ENCODE data around the gene PLAA. TPM values are rescaled to one million over a fixed set of nuclear protein-coding genes. Genes with fewer than 3 reads are reported as not detected.

PLAA gene
- total RNA-seq, result 10 to 100 TPM; 29.9 to 30.6 TPM

GRCh38 chr9:26946753-26947727, at the start of gene PLAA:
Gene PLAA, minus strand, starts transcription at chr9:26947242. Its CDS starts 197 bp downstream, at chr9:26947045.
- CTCF ChIA-PET, result no interaction called here
- Mint-ChIP-seq H3K27me3 (ENCODE audit: low read depth) (no peaks in the 10 kb centered on the region), H3K4me1 (ENCODE audit: low read depth) (peaks cover 42% of the 10 kb centered on the region), H3K27ac (peak within 1 kb of the TSS; percentile 97), H3K4me3 (peak within 1 kb of the TSS; percentile 89), H3K36me3 (ENCODE audit: low read depth) (peaks cover 15% of the 10 kb centered on the region), H3K9me3 (no peaks in the 10 kb centered on the region)
- DNase-seq, result peak; percentile 90
- intact Hi-C loops (cut with micrococcal nuclease), result loop anchor here (1.0 to 2.0 kb wide), 4 partner anchors 9 to 626 kb away; partner anchors contain the start of genes C9orf72, CAAP1 and IFT74

GRCh38 chr9:26995810-26996209, 48.8 kb upstream of the PLAA start:
- Mint-ChIP-seq H3K27ac (no peak overlapping the region), H3K4me3 (no peak overlapping the region), H3K9me3 (no peaks in the 10 kb centered on the region), H3K27me3 (ENCODE audit: low read depth) (no peaks in the 10 kb centered on the region), H3K36me3 (ENCODE audit: low read depth) (peaks cover 2% of the 10 kb centered on the region), H3K4me1 (ENCODE audit: low read depth) (no peaks in the 10 kb centered on the region)
- CTCF ChIA-PET, result no interaction called here
- intact Hi-C loops (cut with micrococcal nuclease), result no loop called here
- DNase-seq, result no peak

- no peaks in the 10 kb centered on the region for H3K9me3 Mint-ChIP-seq
- CTCF ChIA-PET, result interaction anchor here (0.6 kb wide), 1 partner anchor 9 kb away, joined by 4 read pairs; no protein-coding TSS in a partner anchor
- no peak overlapping the region for H3K4me3 Mint-ChIP-seq
- no peak for DNase-seq
- no peak overlapping the region for H3K27ac Mint-ChIP-seq
- peaks cover 15% of the 10 kb centered on the region for H3K36me3 Mint-ChIP-seq (ENCODE audit: low read depth)
- intact Hi-C loops (cut with micrococcal nuclease), result no loop called here
- no peaks in the 10 kb centered on the region for H3K4me1 Mint-ChIP-seq (ENCODE audit: low read depth)
- H3K27me3 Mint-ChIP-seq (ENCODE audit: low read depth), result no peaks in the 10 kb centered on the region
These were observed 36.3 kb upstream of the PLAA start for GRCh38 chr9:26983340-26983739.

GRCh38 chr9:26975728-26976707, 29.0 kb upstream of the PLAA start:
- Mint-ChIP-seq H3K27me3 (ENCODE audit: low read depth) (no peaks in the 10 kb centered on the region), H3K27ac (no peak overlapping the region), H3K9me3 (no peaks in the 10 kb centered on the region), H3K4me3 (no peak overlapping the region), H3K36me3 (ENCODE audit: low read depth) (peaks cover 2% of the 10 kb centered on the region), H3K4me1 (ENCODE audit: low read depth) (no peaks in the 10 kb centered on the region)
- intact Hi-C loops (cut with micrococcal nuclease), result loop anchor here (1.0 kb wide), 2 partner anchors 84 to 232 kb away; partner anchors contain the start of gene CAAP1
- CTCF ChIA-PET, result interaction anchor here (0.6 to 0.7 kb wide), 2 partner anchors 85 to 144 kb away, joined by 3 read pairs; no protein-coding TSS in a partner anchor
- DNase-seq, result peak; percentile 8

- no peaks in the 10 kb centered on the region for H3K27me3 Mint-ChIP-seq (ENCODE audit: low read depth)
- H3K27ac Mint-ChIP-seq, result no peak overlapping the region
- intact Hi-C loops (cut with micrococcal nuclease), result loop anchor here (1.0 kb wide), 2 partner anchors 83 to 231 kb away; partner anchors contain the start of gene CAAP1
- H3K4me3 Mint-ChIP-seq, result no peak overlapping the region
- CTCF ChIA-PET, result interaction anchor here (0.6 to 1.8 kb wide), 2 partner anchors 8 to 81 kb away, joined by 4 to 5 read pairs; no protein-coding TSS in a partner anchor
- peaks cover 10% of the 10 kb centered on the region for H3K36me3 Mint-ChIP-seq (ENCODE audit: low read depth)
- DNase-seq, result no peak
- H3K9me3 Mint-ChIP-seq, result peaks cover under 1% of the 10 kb centered on the region
- H3K4me1 Mint-ChIP-seq (ENCODE audit: low read depth), result no peaks in the 10 kb centered on the region
These were observed 27.9 kb upstream of the PLAA start for GRCh38 chr9:26974927-26975326.

GRCh38 chr9:26973989-26974388, 26.9 kb upstream of the PLAA start:
- Mint-ChIP-seq H3K4me1 (ENCODE audit: low read depth) (no peaks in the 10 kb centered on the region), H3K36me3 (ENCODE audit: low read depth) (peaks cover 12% of the 10 kb centered on the region), H3K9me3 (peaks cover 6% of the 10 kb centered on the region), H3K27me3 (ENCODE audit: low read depth) (no peaks in the 10 kb centered on the region), H3K4me3 (no peak overlapping the region), H3K27ac (no peak overlapping the region)
- intact Hi-C loops (cut with micrococcal nuclease), result no loop called here
- CTCF ChIA-PET, result interaction anchor here (0.6 to 1.8 kb wide), 2 partner anchors 9 to 80 kb away, joined by 4 to 5 read pairs; no protein-coding TSS in a partner anchor
- DNase-seq, result no peak

- peaks cover 6% of the 10 kb centered on the region for H3K9me3 Mint-ChIP-seq
- intact Hi-C loops (cut with micrococcal nuclease), result no loop called here
These were observed 24.7 kb upstream of the PLAA start for GRCh38 chr9:26971721-26972120.

GRCh38 chr9:26956860-26957233, 9.8 kb upstream of the PLAA start:
- peaks cover 28% of the 10 kb centered on the region for H3K4me1 Mint-ChIP-seq (ENCODE audit: low read depth)
- no peaks in the 10 kb centered on the region for H3K36me3 Mint-ChIP-seq (ENCODE audit: low read depth)
- no peaks in the 10 kb centered on the region for H3K27me3 Mint-ChIP-seq (ENCODE audit: low read depth)
- intact Hi-C loops (cut with micrococcal nuclease), result loop anchor here (1.0 kb wide), 3 partner anchors 10 to 616 kb away; partner anchors contain the start of genes C9orf72, CAAP1 and PLAA
- DNase-seq, result no peak
- CTCF ChIA-PET, result no interaction called here
- peak overlapping the region; percentile 90 for H3K4me3 Mint-ChIP-seq
- no peaks in the 10 kb centered on the region for H3K9me3 Mint-ChIP-seq
- H3K27ac Mint-ChIP-seq, result peak overlapping the region; percentile 87

More at GRCh38 chr9:26971721-26972120, 24.7 kb upstream of the PLAA start:
- no peak for DNase-seq
- no peaks in the 10 kb centered on the region for H3K27me3 Mint-ChIP-seq (ENCODE audit: low read depth)
- H3K4me1 Mint-ChIP-seq (ENCODE audit: low read depth), result peaks cover 3% of the 10 kb centered on the region
- no peak overlapping the region for H3K4me3 Mint-ChIP-seq
- H3K36me3 Mint-ChIP-seq (ENCODE audit: low read depth), result peaks cover 14% of the 10 kb centered on the region
- CTCF ChIA-PET, result interaction anchor here (0.6 kb wide), 1 partner anchor 108 kb away, joined by 5 read pairs; no protein-coding TSS in a partner anchor
- no peak overlapping the region for H3K27ac Mint-ChIP-seq

- H3K27me3 Mint-ChIP-seq (ENCODE audit: low read depth), result no peaks in the 10 kb centered on the region
- no peaks in the 10 kb centered on the region for H3K36me3 Mint-ChIP-seq (ENCODE audit: low read depth)
These were observed 9.1 kb upstream of the PLAA start, which contains the start of gene IFT74 for GRCh38 chr9:26955921-26956859. Gene IFT74, plus strand, starts transcription at chr9:26956412. Its CDS starts 5,556 bp downstream, at chr9:26961968.

GRCh38 chr9:26955222-26955903, 8.3 kb upstream of the PLAA start:
- Mint-ChIP-seq H3K27ac (peak overlapping the region; percentile 87), H3K4me3 (peak overlapping the region; percentile 90), H3K9me3 (no peaks in the 10 kb centered on the region), H3K27me3 (ENCODE audit: low read depth) (no peaks in the 10 kb centered on the region), H3K36me3 (ENCODE audit: low read depth) (no peaks in the 10 kb centered on the region), H3K4me1 (ENCODE audit: low read depth) (peaks cover 25% of the 10 kb centered on the region)
- CTCF ChIA-PET, result interaction anchor here (0.7 to 1.3 kb wide), 3 partner anchors 10 to 64 kb away, joined by 3 to 5 read pairs (median 4); partner anchors contain the start of gene CAAP1
- DNase-seq, result no peak
- intact Hi-C loops (cut with micrococcal nuclease), result no loop called here

More at GRCh38 chr9:26955921-26956859, 9.1 kb upstream of the PLAA start, which contains the start of gene IFT74:
- H3K4me3 Mint-ChIP-seq, result peak within 1 kb of the TSS; percentile 90
- peak within 1 kb of the TSS; percentile 87 for H3K27ac Mint-ChIP-seq
- CTCF ChIA-PET, result interaction anchor here (1.3 kb wide), 2 partner anchors 64 to 65 kb away, joined by 3 to 4 read pairs; partner anchors contain the start of gene CAAP1
- H3K9me3 Mint-ChIP-seq, result no peaks in the 10 kb centered on the region
- DNase-seq, result peak; percentile 96
- peaks cover 25% of the 10 kb centered on the region for H3K4me1 Mint-ChIP-seq (ENCODE audit: low read depth)
- intact Hi-C loops (cut with micrococcal nuclease), result loop anchor here (1.0 kb wide), 3 partner anchors 9 to 617 kb away; partner anchors contain the start of genes C9orf72, CAAP1 and PLAA

Data from activated naive CD4-positive, alpha-beta T cell treated with anti-CD3 and anti-CD28 coated beads for 36 hours (primary cell).